ENCODE data around the gene CD200R1.

Gene CD200R1

GRCh38 chr3:112888381-112889085, 86.4 kb downstream of the CD200R1 start:
- peak; percentile 64 for DNase-seq

- no peak for DNase-seq
Observed at GRCh38 chr3:112884678-112885290, 90.1 kb downstream of the CD200R1 start.

GRCh38 chr3:112881891-112882290, 93.0 kb downstream of the CD200R1 start:
- no peak for DNase-seq

- no peak for DNase-seq
Observed at GRCh38 chr3:112875561-112875960, 99.3 kb downstream of the CD200R1 start.

- DNase-seq: no peak
Observed at GRCh38 chr3:112874725-112875124, 100.2 kb downstream of the CD200R1 start.

- DNase-seq: no peak
Observed at GRCh38 chr3:112873632-112874031, 101.3 kb downstream of the CD200R1 start.

- DNase-seq: no peak
Observed at GRCh38 chr3:112871735-112872134, 103.2 kb downstream of the CD200R1 start.

Measured in fibroblast of skin of scalp (primary cell).